ENCODE data around the gene CAMSAP3.

Gene CAMSAP3

DNA sequence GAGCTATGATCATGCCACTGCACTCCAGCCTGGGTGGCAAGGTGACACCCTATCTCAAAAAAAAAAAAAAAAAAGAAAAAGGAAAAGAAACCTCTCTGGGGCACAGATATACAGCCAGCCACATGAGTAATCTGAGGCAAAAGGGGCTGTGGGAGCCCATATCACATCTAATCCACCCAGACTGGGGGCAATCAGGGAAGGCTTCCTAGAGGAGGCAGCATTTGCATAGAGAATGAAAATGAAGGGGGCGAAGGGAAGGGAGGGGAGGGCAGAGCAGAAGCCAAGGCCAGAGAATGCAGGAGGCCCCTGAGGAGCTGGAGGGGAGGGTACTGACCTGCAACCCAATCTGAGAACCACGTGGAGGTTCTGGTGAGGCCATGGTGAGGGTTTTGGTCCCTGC is 54.5 kb downstream of the CAMSAP3 start:
- H3K27ac ChIP-seq (ENCODE audit: low read length), result no peak overlapping the region
- H3K36me3 ChIP-seq (replicated peaks; ENCODE audit: low read depth, low read length), result peaks cover 11% of the 10 kb centered on the region
- H3K4me1 ChIP-seq (ENCODE audit: low read length), result peaks cover 19% of the 10 kb centered on the region
- H3K79me2 ChIP-seq (ENCODE audit: low read length), result no peaks in the 10 kb centered on the region
- no peak overlapping the region for H3K4me3 ChIP-seq (ENCODE audit: low read length)
- no peaks in the 10 kb centered on the region for H3K9me3 ChIP-seq (ENCODE audit: insufficient read depth, low read length)
- no peaks in the 10 kb centered on the region for H4K20me1 ChIP-seq (ENCODE audit: insufficient read depth, low read length)
- H2AFZ ChIP-seq (ENCODE audit: low read depth, low read length), result no peak overlapping the region
- H3K9ac ChIP-seq (ENCODE audit: low read length), result no peak overlapping the region
- 0 out of 2 replicates have a peak, but pooled peaks cover 3% of the 10 kb centered on the region for H3K27me3 ChIP-seq (ENCODE audit: low read depth, low read length)
- no peak for TF ChIP-seq EZH2phosphoT487 (IDR thresholded peaks at IDR 0.05; ENCODE audit: low read depth)
- TF ChIP-seq, protein P1, sequence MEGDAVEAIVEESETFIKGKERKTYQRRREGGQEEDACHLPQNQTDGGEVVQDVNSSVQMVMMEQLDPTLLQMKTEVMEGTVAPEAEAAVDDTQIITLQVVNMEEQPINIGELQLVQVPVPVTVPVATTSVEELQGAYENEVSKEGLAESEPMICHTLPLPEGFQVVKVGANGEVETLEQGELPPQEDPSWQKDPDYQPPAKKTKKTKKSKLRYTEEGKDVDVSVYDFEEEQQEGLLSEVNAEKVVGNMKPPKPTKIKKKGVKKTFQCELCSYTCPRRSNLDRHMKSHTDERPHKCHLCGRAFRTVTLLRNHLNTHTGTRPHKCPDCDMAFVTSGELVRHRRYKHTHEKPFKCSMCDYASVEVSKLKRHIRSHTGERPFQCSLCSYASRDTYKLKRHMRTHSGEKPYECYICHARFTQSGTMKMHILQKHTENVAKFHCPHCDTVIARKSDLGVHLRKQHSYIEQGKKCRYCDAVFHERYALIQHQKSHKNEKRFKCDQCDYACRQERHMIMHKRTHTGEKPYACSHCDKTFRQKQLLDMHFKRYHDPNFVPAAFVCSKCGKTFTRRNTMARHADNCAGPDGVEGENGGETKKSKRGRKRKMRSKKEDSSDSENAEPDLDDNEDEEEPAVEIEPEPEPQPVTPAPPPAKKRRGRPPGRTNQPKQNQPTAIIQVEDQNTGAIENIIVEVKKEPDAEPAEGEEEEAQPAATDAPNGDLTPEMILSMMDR (IDR thresholded peaks at IDR 0.05; ENCODE audit: low read depth, low read length), result no peak
- H3K4me2 ChIP-seq (ENCODE audit: low read length), result no peak overlapping the region

DNA sequence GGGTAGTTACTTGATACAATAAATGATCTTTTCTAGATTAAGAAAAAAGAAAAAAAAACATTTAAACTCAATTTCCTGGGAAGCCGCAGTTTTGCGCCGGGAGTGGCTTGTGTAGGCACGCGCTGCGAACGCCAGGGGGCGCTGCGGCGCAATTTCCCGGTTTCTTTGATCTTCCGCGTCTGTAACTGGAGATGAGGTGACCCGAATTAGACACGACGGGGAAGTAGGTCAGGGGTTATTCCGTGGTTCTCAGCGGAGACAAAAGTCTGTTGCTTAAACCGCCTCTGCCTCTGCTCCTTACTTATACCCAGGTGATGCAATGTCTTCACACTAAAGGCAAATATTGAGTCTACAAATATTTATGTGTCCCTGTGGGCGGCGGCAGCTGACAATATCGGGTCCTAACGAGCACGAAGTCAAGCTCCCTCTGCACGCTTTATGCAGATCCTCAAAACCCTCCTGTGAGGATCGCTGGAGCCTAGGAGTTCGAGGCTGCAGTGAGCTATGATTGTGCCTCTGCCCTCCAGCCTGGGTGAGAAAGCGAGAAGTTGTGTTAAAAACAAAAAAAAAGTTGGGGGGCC is 56.5 kb downstream of the CAMSAP3 start:
- peak overlapping the region; percentile 71 for H3K4me2 ChIP-seq (ENCODE audit: low read length)
- peak overlapping the region; percentile 81 for H2AFZ ChIP-seq (ENCODE audit: low read depth, low read length)
- no peaks in the 10 kb centered on the region for H4K20me1 ChIP-seq (ENCODE audit: insufficient read depth, low read length)
- peaks cover 2% of the 10 kb centered on the region for H3K36me3 ChIP-seq (replicated peaks; ENCODE audit: low read depth, low read length)
- H3K79me2 ChIP-seq (ENCODE audit: low read length), result no peaks in the 10 kb centered on the region
- peak overlapping the region; percentile 70 for H3K4me3 ChIP-seq (ENCODE audit: low read length)
- H3K27ac ChIP-seq (ENCODE audit: low read length), result no peak overlapping the region
- H3K4me1 ChIP-seq (ENCODE audit: low read length), result peaks cover 2% of the 10 kb centered on the region; the same call in 1 of the 2 replicates
- H3K27me3 ChIP-seq (ENCODE audit: low read depth, low read length), result 0 out of 2 replicates have a peak, but pooled peaks cover 3% of the 10 kb centered on the region
- no peak for TF ChIP-seq EZH2phosphoT487 (IDR thresholded peaks at IDR 0.05; ENCODE audit: low read depth)
- TF ChIP-seq, protein P1 (IDR thresholded peaks at IDR 0.05; ENCODE audit: low read depth, low read length), result peak; percentile 98
- H3K9me3 ChIP-seq (ENCODE audit: insufficient read depth, low read length), result no peaks in the 10 kb centered on the region
- peak overlapping the region; percentile 33 for H3K9ac ChIP-seq (ENCODE audit: low read length)

DNA sequence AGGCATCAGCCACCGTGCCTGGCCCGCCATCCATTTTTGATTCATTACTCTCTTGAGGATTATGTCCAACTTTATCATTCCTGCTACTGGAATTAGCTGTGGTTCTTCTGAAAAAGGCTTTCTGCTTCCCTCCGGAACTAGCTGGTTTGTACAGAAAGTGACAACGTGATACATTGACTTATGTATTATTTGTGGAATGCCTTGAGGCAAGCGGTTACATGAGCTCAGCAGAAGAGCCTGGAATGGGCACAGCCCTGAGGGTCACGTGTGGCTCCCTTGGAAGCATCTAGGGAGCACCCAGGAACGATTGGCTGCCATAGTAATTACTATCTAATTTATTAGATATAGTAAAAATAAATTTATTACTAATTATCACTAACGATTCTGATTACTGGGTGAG is 58.7 kb downstream of the CAMSAP3 start:
- Histone ChIP-seq H3K4me1 (ENCODE audit: low read length) (peaks cover 2% of the 10 kb centered on the region; the same call in 1 of the 2 replicates), H3K36me3 (replicated peaks; ENCODE audit: low read depth, low read length) (no peaks in the 10 kb centered on the region), H4K20me1 (ENCODE audit: insufficient read depth, low read length) (no peaks in the 10 kb centered on the region), H3K9me3 (ENCODE audit: insufficient read depth, low read length) (no peaks in the 10 kb centered on the region), H3K79me2 (ENCODE audit: low read length) (no peaks in the 10 kb centered on the region), H3K4me2 (ENCODE audit: low read length) (no peak overlapping the region), H3K27ac (ENCODE audit: low read length) (no peak overlapping the region), H3K4me3 (ENCODE audit: low read length) (no peak overlapping the region), H2AFZ (ENCODE audit: low read depth, low read length) (no peak overlapping the region), H3K27me3 (ENCODE audit: low read depth, low read length) (peaks cover 10% of the 10 kb centered on the region), H3K9ac (ENCODE audit: low read length) (no peak overlapping the region)
- TF ChIP-seq EZH2phosphoT487 (IDR thresholded peaks at IDR 0.05; ENCODE audit: low read depth), result no peak
- TF ChIP-seq, protein P1 (IDR thresholded peaks at IDR 0.05; ENCODE audit: low read depth, low read length), result no peak

DNA sequence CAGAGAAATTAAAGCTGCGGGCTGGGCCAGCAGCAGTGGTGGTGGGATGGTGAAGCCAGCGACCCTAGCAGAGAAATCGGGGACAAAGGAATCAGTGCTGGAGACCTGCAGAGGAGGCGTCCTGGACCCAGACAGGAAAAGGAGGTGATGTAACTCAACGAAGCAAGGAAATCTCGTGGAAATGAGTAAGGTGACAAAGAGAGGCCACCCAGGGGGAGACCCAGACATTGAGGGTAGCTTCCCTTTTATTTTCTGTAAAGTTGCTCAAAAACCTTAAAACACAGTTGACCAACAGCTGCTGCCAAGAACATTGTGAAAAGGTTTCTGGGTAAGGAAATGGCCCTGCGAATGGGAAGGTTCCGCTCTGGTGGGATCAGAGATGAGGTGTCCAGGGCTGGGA is 59.9 kb downstream of the CAMSAP3 start:
- TF ChIP-seq, protein P1 (IDR thresholded peaks at IDR 0.05; ENCODE audit: low read depth, low read length), result no peak
- no peak for TF ChIP-seq EZH2phosphoT487 (IDR thresholded peaks at IDR 0.05; ENCODE audit: low read depth)
- no peak overlapping the region for H2AFZ ChIP-seq (ENCODE audit: low read depth, low read length)
- no peaks in the 10 kb centered on the region for H3K36me3 ChIP-seq (replicated peaks; ENCODE audit: low read depth, low read length)
- no peak overlapping the region for H3K4me3 ChIP-seq (ENCODE audit: low read length)
- no peak overlapping the region for H3K27ac ChIP-seq (ENCODE audit: low read length)
- peaks cover 10% of the 10 kb centered on the region for H3K27me3 ChIP-seq (ENCODE audit: low read depth, low read length)
- no peak overlapping the region for H3K4me2 ChIP-seq (ENCODE audit: low read length)
- H4K20me1 ChIP-seq (ENCODE audit: insufficient read depth, low read length), result no peaks in the 10 kb centered on the region
- H3K9me3 ChIP-seq (ENCODE audit: insufficient read depth, low read length), result no peaks in the 10 kb centered on the region
- peaks cover 2% of the 10 kb centered on the region; the same call in 1 of the 2 replicates for H3K4me1 ChIP-seq (ENCODE audit: low read length)
- no peak overlapping the region for H3K9ac ChIP-seq (ENCODE audit: low read length)
- no peaks in the 10 kb centered on the region for H3K79me2 ChIP-seq (ENCODE audit: low read length)
